ENCODE data around the gene POMGNT2. TPM values are rescaled to one million over a fixed set of nuclear protein-coding genes. Genes with fewer than 3 reads are reported as not detected.

The POMGNT2 gene
- total and polyA plus RNA-seq, 4 donors: 2.8 to 12.0 (median 8.6) TPM

- Histone ChIP-seq H3K36me3 (ENCODE audit: control insufficient read depth in 1 of 2, insufficient read depth in 2 of 2, low read length in 1 of 2) (peaks cover 0 to under 1% of the 10 kb centered on the region in 2 donors), H3K27ac (ENCODE audit: low read depth in 1 of 2, low read length in 2 of 2) (no peak overlapping the region), H3K4me1 (ENCODE audit: control insufficient read depth in 1 of 2, insufficient read depth in 2 of 2, low read length in 2 of 2) (no peaks in the 10 kb centered on the region), H3K27me3 (ENCODE audit: control insufficient read depth in 1 of 2, insufficient read depth in 2 of 2, low read length in 1 of 2) (no peaks in the 10 kb centered on the region), H3K9me3 (ENCODE audit: control insufficient read depth, low read length) (no peaks in the 10 kb centered on the region), H3K4me3 (ENCODE audit: low read length in 2 of 2) (no peak overlapping the region)
- intact Hi-C loops (cut with DNase I): no loop called here
- ATAC-seq (ENCODE audit: low FRiP score) (no peak), DNase-seq (no peak)
- 95 to 96% methylated on average over 4 of the region's 4 CpGs for WGBS, 2 donors
These were observed 11.0 kb downstream of the POMGNT2 start for GRCh38 chr3:43094851-43095250.

DNA sequence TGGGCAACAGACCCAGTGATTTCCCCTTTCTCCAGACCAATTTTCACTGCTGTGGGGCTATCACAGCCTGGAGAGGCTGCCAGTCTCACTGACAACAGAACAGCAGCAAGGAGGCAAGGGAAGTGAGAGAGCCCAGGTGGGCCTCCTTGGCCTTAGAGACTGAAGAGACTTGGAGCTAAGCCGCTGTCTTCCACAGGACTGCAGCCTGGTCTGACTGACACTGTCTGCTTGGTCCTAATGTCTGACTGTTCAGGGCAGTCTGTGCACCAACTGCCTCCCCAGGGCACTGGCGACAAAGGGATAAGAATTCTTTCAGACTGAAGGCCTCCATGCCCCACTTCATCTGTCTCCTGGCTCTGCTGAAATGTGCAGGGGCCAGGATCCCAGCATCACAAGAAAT lies 11.5 kb downstream of the POMGNT2 start:
- ATAC-seq (ENCODE audit: low FRiP score) (no peak), DNase-seq (no peak)
- peaks cover 0 to 6% of the 10 kb centered on the region in 2 donors for H3K36me3 ChIP-seq (ENCODE audit: control insufficient read depth in 1 of 2, insufficient read depth in 2 of 2, low read length in 1 of 2)
- H3K4me3 ChIP-seq (ENCODE audit: low read length in 2 of 2): no peak overlapping the region
- H3K27ac ChIP-seq (ENCODE audit: low read depth in 1 of 2, low read length in 2 of 2): no peak overlapping the region
- no peaks in the 10 kb centered on the region for H3K9me3 ChIP-seq (ENCODE audit: control insufficient read depth, low read length)
- intact Hi-C loops (cut with DNase I): no loop called here
- H3K4me1 ChIP-seq (ENCODE audit: control insufficient read depth in 1 of 2, insufficient read depth in 2 of 2, low read length in 2 of 2): no peaks in the 10 kb centered on the region
- WGBS, 2 donors: 85 to 90% methylated on average over 2 of the region's 2 CpGs
- H3K27me3 ChIP-seq (ENCODE audit: control insufficient read depth in 1 of 2, insufficient read depth in 2 of 2, low read length in 1 of 2): no peaks in the 10 kb centered on the region

GRCh38 chr3:43093974-43094373 lies 11.9 kb downstream of the POMGNT2 start:
- DNase-seq (no peak), ATAC-seq (ENCODE audit: low FRiP score) (no peak)
- Histone ChIP-seq H3K27me3 (ENCODE audit: control insufficient read depth in 1 of 2, insufficient read depth in 2 of 2, low read length in 1 of 2) (no peaks in the 10 kb centered on the region), H3K27ac (ENCODE audit: low read depth in 1 of 2, low read length in 2 of 2) (no peak overlapping the region), H3K36me3 (ENCODE audit: control insufficient read depth in 1 of 2, insufficient read depth in 2 of 2, low read length in 1 of 2) (peaks cover 0 to 6% of the 10 kb centered on the region in 2 donors), H3K9me3 (ENCODE audit: control insufficient read depth, low read length) (no peaks in the 10 kb centered on the region), H3K4me3 (ENCODE audit: low read length in 2 of 2) (no peak overlapping the region), H3K4me1 (ENCODE audit: control insufficient read depth in 1 of 2, insufficient read depth in 2 of 2, low read length in 2 of 2) (no peaks in the 10 kb centered on the region)
- intact Hi-C loops (cut with DNase I): no loop called here
- 74 to 82% methylated on average over 2 of the region's 2 CpGs for WGBS, 2 donors

DNA sequence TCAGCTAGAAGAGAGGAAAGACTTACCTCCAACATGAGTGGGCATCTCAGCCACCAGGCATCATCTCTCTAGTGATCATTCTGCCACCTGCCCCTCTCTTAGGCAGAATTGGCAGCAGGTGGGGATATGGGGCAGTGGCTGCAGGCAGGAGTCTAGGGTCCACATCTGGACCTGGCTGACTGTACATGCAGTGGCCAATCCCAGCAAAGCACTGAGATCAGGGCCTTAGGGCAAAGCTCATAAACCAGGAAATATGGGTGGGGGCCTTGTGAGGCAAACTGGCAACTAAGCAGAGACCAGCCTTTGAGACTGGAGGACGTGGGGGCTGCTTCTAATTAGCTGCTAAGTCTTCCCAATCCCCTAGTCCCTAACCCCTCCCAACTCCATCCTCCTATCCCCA lies 12.9 kb downstream of the POMGNT2 start:
- H3K36me3 ChIP-seq (ENCODE audit: control insufficient read depth in 1 of 2, insufficient read depth in 2 of 2, low read length in 1 of 2): peaks cover 0 to 6% of the 10 kb centered on the region in 2 donors
- H3K4me1 ChIP-seq (ENCODE audit: control insufficient read depth in 1 of 2, insufficient read depth in 2 of 2, low read length in 2 of 2): no peaks in the 10 kb centered on the region
- no peaks in the 10 kb centered on the region for H3K9me3 ChIP-seq (ENCODE audit: control insufficient read depth, low read length)
- no peak overlapping the region for H3K4me3 ChIP-seq (ENCODE audit: low read length in 2 of 2)
- no peak for ATAC-seq (ENCODE audit: low FRiP score)
- no peaks in the 10 kb centered on the region for H3K27me3 ChIP-seq (ENCODE audit: control insufficient read depth in 1 of 2, insufficient read depth in 2 of 2, low read length in 1 of 2)
- 82 to 90% methylated on average over 1 of the region's 1 CpG for WGBS, 2 donors
- H3K27ac ChIP-seq (ENCODE audit: low read depth in 1 of 2, low read length in 2 of 2): no peak overlapping the region
- DNase-seq: no peak
- intact Hi-C loops (cut with DNase I): no loop called here

DNA sequence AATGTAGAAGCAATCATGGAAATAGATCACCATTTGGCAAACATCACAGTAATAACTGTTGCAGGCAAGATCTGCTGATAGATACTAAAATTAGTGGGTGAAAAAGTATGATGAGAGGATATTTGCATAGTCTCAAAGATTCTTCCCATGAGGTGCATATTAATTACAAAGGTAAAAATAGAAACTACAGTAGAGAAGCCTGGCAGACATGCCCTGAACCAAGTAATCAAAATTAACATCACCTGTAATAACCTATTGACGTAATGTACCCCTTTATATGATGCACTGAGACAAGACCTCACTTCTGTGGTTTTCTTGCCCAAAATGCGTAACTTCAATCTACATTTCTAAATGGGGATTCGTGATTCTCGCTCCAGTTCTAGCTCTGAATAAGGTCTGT lies 14.4 kb downstream of the POMGNT2 start:
- intact Hi-C loops (cut with DNase I): no loop called here
- no peak overlapping the region for H3K27ac ChIP-seq (ENCODE audit: low read depth in 1 of 2, low read length in 2 of 2)
- DNase-seq (no peak), ATAC-seq (ENCODE audit: low FRiP score) (no peak)
- H3K27me3 ChIP-seq (ENCODE audit: control insufficient read depth in 1 of 2, insufficient read depth in 2 of 2, low read length in 1 of 2): no peaks in the 10 kb centered on the region
- no peaks in the 10 kb centered on the region for H3K4me1 ChIP-seq (ENCODE audit: control insufficient read depth in 1 of 2, insufficient read depth in 2 of 2, low read length in 2 of 2)
- WGBS, 2 donors: 97 to 100% methylated on average over 4 of the region's 4 CpGs
- H3K4me3 ChIP-seq (ENCODE audit: low read length in 2 of 2): no peak overlapping the region
- H3K9me3 ChIP-seq (ENCODE audit: control insufficient read depth, low read length): no peaks in the 10 kb centered on the region
- peaks cover 0 to 6% of the 10 kb centered on the region in 2 donors for H3K36me3 ChIP-seq (ENCODE audit: control insufficient read depth in 1 of 2, insufficient read depth in 2 of 2, low read length in 1 of 2)

DNA sequence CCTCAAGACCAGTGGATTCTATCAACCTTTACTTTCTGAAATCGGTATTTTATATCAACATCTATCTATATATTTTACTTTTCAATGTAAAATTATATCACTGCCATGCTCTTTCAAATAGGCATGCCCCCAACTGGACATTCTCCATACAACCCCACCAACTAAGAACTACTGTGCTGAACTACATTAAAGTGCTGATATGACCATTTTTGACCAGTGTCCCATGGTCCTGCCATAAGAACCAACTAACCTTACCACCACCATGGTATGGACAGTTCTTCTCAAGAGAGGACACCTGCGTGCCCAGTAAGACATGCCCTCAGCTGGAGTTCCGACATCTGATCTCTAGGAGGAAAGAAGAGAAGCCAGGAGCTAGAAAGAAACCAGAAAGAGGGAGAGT lies 15.6 kb downstream of the POMGNT2 start:
- no peak overlapping the region for H3K4me3 ChIP-seq (ENCODE audit: low read length in 2 of 2)
- intact Hi-C loops (cut with DNase I): no loop called here
- 96 to 97% methylated on average over 3 of the region's 3 CpGs for WGBS, 2 donors
- H3K27me3 ChIP-seq (ENCODE audit: control insufficient read depth in 1 of 2, insufficient read depth in 2 of 2, low read length in 1 of 2): no peaks in the 10 kb centered on the region
- no peaks in the 10 kb centered on the region for H3K4me1 ChIP-seq (ENCODE audit: control insufficient read depth in 1 of 2, insufficient read depth in 2 of 2, low read length in 2 of 2)
- no peaks in the 10 kb centered on the region for H3K9me3 ChIP-seq (ENCODE audit: control insufficient read depth, low read length)
- no peak overlapping the region for H3K27ac ChIP-seq (ENCODE audit: low read depth in 1 of 2, low read length in 2 of 2)
- DNase-seq: no peak
- H3K36me3 ChIP-seq (ENCODE audit: control insufficient read depth in 1 of 2, insufficient read depth in 2 of 2, low read length in 1 of 2): peaks cover 0 to 6% of the 10 kb centered on the region in 2 donors
- ATAC-seq (ENCODE audit: low FRiP score): no peak

GRCh38 chr3:43089081-43089480 lies 16.8 kb downstream of the POMGNT2 start:
- intact Hi-C loops (cut with DNase I): no loop called here
- no peak overlapping the region for H3K4me3 ChIP-seq (ENCODE audit: low read length in 2 of 2)
- H3K36me3 ChIP-seq (ENCODE audit: control insufficient read depth in 1 of 2, insufficient read depth in 2 of 2, low read length in 1 of 2): peaks cover 0 to 6% of the 10 kb centered on the region in 2 donors
- WGBS, 2 donors: 96 to 97% methylated on average over 4 of the region's 4 CpGs
- no peaks in the 10 kb centered on the region for H3K9me3 ChIP-seq (ENCODE audit: control insufficient read depth, low read length)
- DNase-seq: no peak
- no peak overlapping the region for H3K27ac ChIP-seq (ENCODE audit: low read depth in 1 of 2, low read length in 2 of 2)
- H3K4me1 ChIP-seq (ENCODE audit: control insufficient read depth in 1 of 2, insufficient read depth in 2 of 2, low read length in 2 of 2): no peaks in the 10 kb centered on the region
- no peaks in the 10 kb centered on the region for H3K27me3 ChIP-seq (ENCODE audit: control insufficient read depth in 1 of 2, insufficient read depth in 2 of 2, low read length in 1 of 2)
- ATAC-seq (ENCODE audit: low FRiP score): no peak

- H3K27me3 ChIP-seq (ENCODE audit: control insufficient read depth in 1 of 2, insufficient read depth in 2 of 2, low read length in 1 of 2): no peaks in the 10 kb centered on the region
- H3K4me3 ChIP-seq (ENCODE audit: low read length in 2 of 2): no peak overlapping the region
- H3K27ac ChIP-seq (ENCODE audit: low read depth in 1 of 2, low read length in 2 of 2): no peak overlapping the region
- H3K36me3 ChIP-seq (ENCODE audit: control insufficient read depth in 1 of 2, insufficient read depth in 2 of 2, low read length in 1 of 2): peaks cover 0 to 6% of the 10 kb centered on the region in 2 donors
- intact Hi-C loops (cut with DNase I): no loop called here
- WGBS, 2 donors: 93 to 96% methylated on average over 5 of the region's 5 CpGs
- ATAC-seq (ENCODE audit: low FRiP score) (no peak), DNase-seq (no peak)
- peaks cover 1% of the 10 kb centered on the region for H3K9me3 ChIP-seq (ENCODE audit: control insufficient read depth, low read length)
- no peaks in the 10 kb centered on the region for H3K4me1 ChIP-seq (ENCODE audit: control insufficient read depth in 1 of 2, insufficient read depth in 2 of 2, low read length in 2 of 2)
These were observed 18.6 kb downstream of the POMGNT2 start for GRCh38 chr3:43087249-43087776.

GRCh38 chr3:43086460-43087165 lies 19.3 kb downstream of the POMGNT2 start:
- Histone ChIP-seq H3K27me3 (ENCODE audit: control insufficient read depth in 1 of 2, insufficient read depth in 2 of 2, low read length in 1 of 2) (no peaks in the 10 kb centered on the region), H3K4me1 (ENCODE audit: control insufficient read depth in 1 of 2, insufficient read depth in 2 of 2, low read length in 2 of 2) (no peaks in the 10 kb centered on the region), H3K9me3 (ENCODE audit: control insufficient read depth, low read length) (peaks cover 1% of the 10 kb centered on the region), H3K36me3 (ENCODE audit: control insufficient read depth in 1 of 2, insufficient read depth in 2 of 2, low read length in 1 of 2) (peaks cover 0 to 6% of the 10 kb centered on the region in 2 donors), H3K4me3 (ENCODE audit: low read length in 2 of 2) (no peak overlapping the region), H3K27ac (ENCODE audit: low read depth in 1 of 2, low read length in 2 of 2) (no peak overlapping the region)
- WGBS, 2 donors: 91 to 94% methylated on average over 6 of the region's 6 CpGs
- intact Hi-C loops (cut with DNase I): no loop called here
- ATAC-seq (ENCODE audit: low FRiP score): no peak
- no peak for DNase-seq
